Smooth muscle cell (in vitro differentiated cells): Measurements from ENCODE around the gene ZNF319. TPM values are rescaled to one million over a fixed set of nuclear protein-coding genes. Genes with fewer than 3 reads are reported as not detected.

Experiments
- DNase-seq: peaks from one replicate; lab custom pipeline; 2025; ENCODE audit not compliant: unreplicated experiment; lab: John Stamatoyannopoulos, UW
- H2AFZ ChIP-seq: fragments of 200-600 bp; sonication (generic); 2 replicates; pipeline ENCODE4 v1.6.0; 2016; ENCODE audit warnings: antibody characterized with exemption, low read depth, mild to moderate bottlenecking
- H3F3A ChIP-seq: fragments of 200-600 bp; sonication (generic); 2 replicates; pipeline ENCODE4 v1.6.0; 2017; ENCODE audit warnings: antibody characterized with exemption, low read depth
- H3K27ac ChIP-seq: fragments of 200-600 bp; sonication (generic); 2 replicates; pipeline ENCODE4 v1.5.1; 2016; ENCODE audit warnings: low read depth, mild to moderate bottlenecking
- H3K27me3 ChIP-seq: fragments of 200-600 bp; sonication (generic); 2 replicates; pipeline ENCODE4 v1.6.1; 2016; ENCODE audit warnings: low read depth, mild to moderate bottlenecking
- H3K36me3 ChIP-seq: fragments of 200-600 bp; sonication (generic); 2 replicates; pipeline ENCODE4 v1.5.1; 2016; ENCODE audit warnings: low read depth
- H3K4me1 ChIP-seq: fragments of 200-600 bp; sonication (generic); 2 replicates; pipeline ENCODE4 v1.5.1; 2016; ENCODE audit warnings: low read depth
- H3K4me2 ChIP-seq: fragments of 200-600 bp; sonication (generic); 2 replicates; pipeline ENCODE4 v1.6.0; 2016; ENCODE audit warnings: mild to moderate bottlenecking
- H3K4me3 ChIP-seq: fragments of 200-600 bp; sonication (generic); 2 replicates; pipeline ENCODE4 v1.5.1; 2016; ENCODE audit warnings: mild to moderate bottlenecking
- H3K79me2 ChIP-seq: fragments of 200-600 bp; sonication (generic); 2 replicates; pipeline ENCODE4 v1.6.0; 2016; ENCODE audit warnings: low read depth, mild to moderate bottlenecking
- H3K9ac ChIP-seq: fragments of 200-600 bp; sonication (generic); 2 replicates; pipeline ENCODE4 v1.6.0; 2016; ENCODE audit warnings: low read depth
- H3K9me3 ChIP-seq: fragments of 200-600 bp; sonication (generic); replicated peaks from 2 replicates; pipeline ENCODE4 v1.5.1; 2016; ENCODE audit warnings: low read depth
- H4K20me1 ChIP-seq: fragments of 200-600 bp; sonication (generic); 2 replicates; pipeline ENCODE4 v1.6.0; 2016; ENCODE audit warnings: low read depth
- CTCF ChIP-seq: fragments of 200-600 bp; sonication (generic); IDR thresholded peaks from 2 replicates; pipeline ENCODE4 v1.5.1; 2017; ENCODE audit warnings: borderline replicate concordance, mild to moderate bottlenecking, antibody characterized with exemption; ENCODE audit not compliant: insufficient read depth, poor library complexity, severe bottlenecking
- WGBS: methylation state at CpG from one replicate; pipeline ENCODE4 v1.1.7; 2016; ENCODE audit warnings: low lambda C conversion rate; 5-methylcytosine and 5-hydroxymethylcytosine counted together
- polyA plus RNA-seq: library from polyadenylated mRNA; unstranded; fragments of >200 nt; fragmentation: Nextera tagmentation; extraction: Ambion mirVana; gene quantifications from 2 replicates; pipeline ENCODE4 v1.2.1, GENCODE V29; 2016
- total RNA-seq: library from RNA; depleted of rRNA; stranded (reverse); fragments of >200 nt; gene quantifications from 2 replicates; pipeline ENCODE4 v1.2.3, GENCODE V29; 2014

Gene ZNF319
- total and polyA plus RNA-seq, 2 experiments from 2014 or later, result 3.1 to 4.0 TPM

DNA sequence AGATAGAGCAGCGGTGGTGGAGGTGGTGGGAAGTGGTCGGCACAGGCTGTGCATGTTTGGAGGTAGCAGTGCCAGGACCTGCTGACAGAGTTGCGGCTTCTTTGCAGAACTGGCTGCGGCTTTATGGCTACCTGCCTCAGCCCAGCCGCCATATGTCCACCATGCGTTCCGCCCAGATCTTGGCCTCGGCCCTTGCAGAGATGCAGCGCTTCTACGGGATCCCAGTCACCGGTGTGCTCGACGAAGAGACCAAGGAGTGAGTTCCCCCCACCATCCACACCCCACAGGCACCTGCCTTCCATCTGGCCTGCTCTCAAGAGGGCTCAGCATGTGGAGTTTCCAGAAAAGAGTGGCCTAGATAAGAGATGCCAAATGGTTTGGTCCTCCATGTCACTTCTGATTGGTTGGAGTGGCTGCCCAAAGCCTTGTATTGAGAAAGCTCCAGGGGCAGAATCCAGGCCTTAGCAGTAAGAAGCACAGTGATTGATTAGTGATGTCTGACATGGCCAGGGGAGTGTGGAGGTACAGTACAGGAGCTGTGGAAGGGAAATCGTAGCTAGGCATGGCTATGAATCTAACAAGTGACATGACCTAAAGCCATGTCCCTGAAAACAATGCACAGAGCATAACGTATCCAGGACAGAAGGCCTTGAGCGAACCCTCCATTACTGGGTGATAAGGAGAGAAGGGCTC is 37.0 kb upstream of the ZNF319 start:
- no peaks in the 10 kb centered on the region for H3K36me3 ChIP-seq
- no peaks in the 10 kb centered on the region for H4K20me1 ChIP-seq
- H2AFZ ChIP-seq, result no peak overlapping the region
- H3K27me3 ChIP-seq, result no peaks in the 10 kb centered on the region
- 95% methylated on average over 16 of the region's 16 CpGs for WGBS
- no peak for DNase-seq
- H3K27ac ChIP-seq, result no peak overlapping the region
- no peaks in the 10 kb centered on the region for H3K79me2 ChIP-seq
- no peak overlapping the region for H3K9ac ChIP-seq
- peaks cover 6% of the 10 kb centered on the region for H3K4me1 ChIP-seq
- H3K4me2 ChIP-seq, result no peak overlapping the region
- no peaks in the 10 kb centered on the region for H3K9me3 ChIP-seq
- H3F3A ChIP-seq, result no peaks in the 10 kb centered on the region
- no peak overlapping the region for H3K4me3 ChIP-seq
- no peak for TF ChIP-seq CTCF

DNA sequence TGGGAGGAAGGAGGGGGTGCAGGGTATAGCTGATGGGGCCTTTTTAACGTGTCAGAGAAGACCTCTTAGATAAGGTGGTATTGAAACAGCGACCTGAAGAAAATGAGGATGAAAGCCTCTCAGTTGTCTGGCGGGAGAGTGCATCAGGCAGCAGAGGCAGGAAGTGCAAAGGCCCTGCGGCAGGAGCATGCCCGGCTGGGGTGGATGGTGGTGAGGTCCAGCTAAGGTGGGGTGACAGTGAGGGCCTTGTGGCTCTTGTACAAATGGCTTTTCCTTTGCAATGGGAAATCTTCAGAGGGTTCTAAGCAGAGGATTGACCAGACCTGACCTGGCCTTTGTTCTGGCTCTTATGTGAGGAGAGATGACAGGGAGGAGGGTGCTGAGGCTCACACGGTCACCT is 36.5 kb upstream of the ZNF319 start:
- Histone ChIP-seq H3K27me3 (no peaks in the 10 kb centered on the region), H3F3A (no peaks in the 10 kb centered on the region), H3K36me3 (no peaks in the 10 kb centered on the region), H3K4me2 (no peak overlapping the region), H3K4me3 (no peak overlapping the region), H3K4me1 (peaks cover 9% of the 10 kb centered on the region), H3K27ac (no peak overlapping the region), H3K79me2 (no peaks in the 10 kb centered on the region), H2AFZ (no peak overlapping the region), H4K20me1 (no peaks in the 10 kb centered on the region), H3K9me3 (no peaks in the 10 kb centered on the region), H3K9ac (no peak overlapping the region)
- TF ChIP-seq CTCF, result no peak
- WGBS, result 95% methylated on average over 6 of the region's 6 CpGs
- no peak for DNase-seq

GRCh38 chr16:58035356-58036170 is 35.1 kb upstream of the ZNF319 start:
- Histone ChIP-seq H3F3A (no peaks in the 10 kb centered on the region), H3K4me1 (peaks cover 9% of the 10 kb centered on the region), H3K79me2 (no peaks in the 10 kb centered on the region), H3K4me3 (no peak overlapping the region), H3K27me3 (no peaks in the 10 kb centered on the region), H3K9me3 (no peaks in the 10 kb centered on the region), H3K36me3 (no peaks in the 10 kb centered on the region), H4K20me1 (no peaks in the 10 kb centered on the region), H2AFZ (no peak overlapping the region), H3K4me2 (no peak overlapping the region), H3K9ac (no peak overlapping the region), H3K27ac (no peak overlapping the region)
- WGBS, result 76% methylated on average over 14 of the region's 14 CpGs
- TF ChIP-seq CTCF, result no peak
- DNase-seq, result no peak

GRCh38 chr16:58034774-58035173 is 34.3 kb upstream of the ZNF319 start:
- 61% methylated on average over 7 of the region's 11 CpGs for WGBS
- Histone ChIP-seq H3K4me3 (no peak overlapping the region), H2AFZ (no peak overlapping the region), H3K4me2 (no peak overlapping the region), H3K9me3 (no peaks in the 10 kb centered on the region), H3K4me1 (peaks cover 9% of the 10 kb centered on the region), H3K79me2 (no peaks in the 10 kb centered on the region), H3K9ac (no peak overlapping the region), H3F3A (no peaks in the 10 kb centered on the region), H3K27me3 (no peaks in the 10 kb centered on the region), H4K20me1 (no peaks in the 10 kb centered on the region), H3K36me3 (no peaks in the 10 kb centered on the region), H3K27ac (no peak overlapping the region)
- no peak for TF ChIP-seq CTCF
- DNase-seq, result no peak
